Measurements from ENCODE around the gene ABHD10.
A peak's percentile ranks its signal among the peaks of the same experiment; 100 is the strongest.

Gene ABHD10

DNA sequence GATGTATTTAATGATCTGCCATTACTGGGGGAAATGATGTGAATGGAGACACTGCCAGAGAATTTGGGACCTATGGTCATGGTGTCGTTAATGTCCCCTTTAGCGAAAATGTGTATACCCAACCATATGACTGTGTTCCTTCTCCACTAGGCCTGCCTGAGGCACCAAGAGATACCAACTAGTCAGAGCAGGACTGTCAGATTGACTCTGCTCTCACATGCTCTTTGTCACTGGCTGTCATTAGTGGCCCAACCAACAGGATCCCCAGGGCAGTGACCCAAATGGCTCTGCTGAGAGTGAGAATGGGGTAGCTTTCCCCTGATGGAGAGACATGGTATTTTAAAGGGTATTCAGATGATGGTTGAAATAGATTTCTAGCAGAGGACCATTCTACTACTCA, 22.7 kb downstream of the ABHD10 start:
- DNase-seq (ENCODE audit: low spot score) = no peak

DNA sequence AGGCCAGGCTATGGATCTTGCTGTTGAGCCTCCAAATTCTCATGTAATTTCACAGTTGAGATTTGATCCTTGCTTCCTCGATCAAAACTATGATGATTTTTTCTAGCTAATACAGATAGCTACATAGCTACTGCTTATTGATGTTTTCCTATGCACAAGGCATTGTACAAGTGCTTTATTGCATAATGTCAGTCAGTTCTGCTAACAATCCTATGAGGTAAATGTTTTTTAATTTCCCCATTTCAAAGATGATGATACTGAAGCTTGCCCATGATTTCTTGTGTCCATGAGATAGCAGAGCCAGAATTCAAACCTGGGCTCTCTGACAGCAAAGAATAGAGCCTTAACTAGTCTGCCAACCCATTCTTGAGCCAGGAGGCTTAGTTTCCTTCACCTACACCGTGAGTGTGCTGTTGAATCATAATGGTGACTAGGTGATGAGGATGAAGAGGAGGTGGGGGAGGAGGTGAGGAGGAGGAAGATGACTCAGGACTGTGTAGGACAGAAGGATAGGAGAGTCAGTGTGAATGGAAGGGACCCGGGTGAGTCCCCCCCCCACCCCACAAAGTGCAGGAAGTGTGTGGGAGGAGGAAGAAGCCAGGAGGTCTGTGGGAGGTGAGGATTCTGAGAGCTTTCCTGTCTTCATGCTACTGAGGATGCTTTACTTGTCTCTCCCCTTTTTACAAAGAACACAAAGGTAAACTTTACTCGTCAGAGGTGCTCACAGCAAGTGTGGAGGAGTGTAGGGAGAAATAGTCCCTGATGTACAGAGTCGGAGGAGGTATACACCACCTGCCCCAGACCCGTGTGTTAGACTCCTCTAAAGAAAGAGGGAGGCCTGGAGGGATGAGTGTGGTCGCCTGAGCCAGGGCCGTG, 23.5 kb downstream of the ABHD10 start:
- no peak for DNase-seq (ENCODE audit: low spot score)

DNA sequence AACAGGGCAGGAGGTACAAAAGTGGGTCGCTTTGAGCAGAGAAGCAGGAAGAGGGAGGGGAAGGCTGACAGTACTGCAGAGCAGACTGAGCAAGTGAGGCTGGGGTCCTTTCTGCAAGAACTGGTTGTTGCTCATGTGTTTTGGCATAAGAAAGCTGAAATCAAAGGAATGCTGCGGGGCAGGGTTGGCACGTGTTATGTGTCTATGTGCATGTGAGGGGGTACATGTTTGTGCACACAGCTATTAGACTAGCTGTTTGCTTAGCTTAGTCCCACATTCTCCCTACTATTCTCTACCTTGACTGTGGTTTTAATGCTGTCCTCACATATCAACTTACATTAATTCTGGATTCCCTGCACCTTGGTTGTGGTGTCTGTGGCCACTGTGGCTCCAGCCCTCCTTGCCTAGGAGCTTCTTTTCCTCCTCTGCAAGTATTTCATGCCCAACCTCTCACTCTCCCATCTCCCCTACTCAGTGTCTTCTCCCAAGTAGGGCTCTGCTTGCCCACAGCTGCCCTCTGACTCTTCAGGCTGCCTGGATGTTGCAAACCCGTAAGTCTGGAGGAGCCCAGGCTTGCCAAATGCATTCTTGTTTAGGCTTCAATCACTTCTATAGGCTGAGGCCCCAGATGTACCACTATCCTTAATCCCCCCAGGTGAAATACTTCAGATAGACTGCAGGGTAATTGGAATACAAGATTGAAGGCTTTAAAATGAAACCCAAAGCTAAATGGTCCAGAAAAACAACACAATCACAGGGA, 24.7 kb downstream of the ABHD10 start:
- no peak for DNase-seq (ENCODE audit: low spot score)

DNA sequence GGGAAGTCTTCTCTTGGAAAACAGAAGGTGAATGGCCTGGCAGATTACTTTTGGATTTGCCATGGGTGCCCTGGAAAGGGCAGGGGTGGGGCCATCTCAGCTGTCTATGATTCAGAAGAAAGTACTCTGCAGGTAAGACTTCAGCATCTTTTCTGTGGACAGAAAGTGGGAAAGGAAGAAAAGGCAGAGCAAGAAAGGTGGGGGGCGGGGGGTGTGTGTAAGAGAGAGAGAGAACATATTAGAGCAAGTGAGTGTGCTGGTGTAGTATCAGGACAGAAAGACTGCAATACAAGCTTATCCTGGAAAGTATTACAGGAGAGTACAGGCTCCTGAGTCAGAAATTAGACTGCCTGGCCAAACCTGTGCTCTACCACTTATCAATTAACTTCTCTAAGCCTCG, 25.4 kb downstream of the ABHD10 start:
- no peak for DNase-seq (ENCODE audit: low spot score)

DNA sequence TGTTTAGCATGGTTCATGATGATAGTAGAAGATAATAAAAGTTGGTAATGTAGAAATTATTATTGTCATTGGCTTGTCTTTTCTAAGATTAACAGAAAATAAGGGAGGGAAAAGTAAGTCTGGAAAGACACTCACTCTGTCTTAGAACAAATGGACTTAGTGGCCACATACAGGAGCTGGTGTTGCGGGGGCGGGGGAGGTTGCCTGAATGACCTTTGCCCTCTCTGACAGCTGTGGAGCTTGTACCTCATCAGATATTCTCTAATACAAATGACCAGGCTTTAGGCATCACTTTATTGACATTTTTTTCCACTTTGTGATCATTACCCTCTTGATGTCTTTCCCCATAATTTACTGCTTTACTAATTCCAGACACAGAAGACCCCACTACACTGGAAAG, 25.8 kb downstream of the ABHD10 start:
- DNase-seq (ENCODE audit: low spot score) = no peak

DNA sequence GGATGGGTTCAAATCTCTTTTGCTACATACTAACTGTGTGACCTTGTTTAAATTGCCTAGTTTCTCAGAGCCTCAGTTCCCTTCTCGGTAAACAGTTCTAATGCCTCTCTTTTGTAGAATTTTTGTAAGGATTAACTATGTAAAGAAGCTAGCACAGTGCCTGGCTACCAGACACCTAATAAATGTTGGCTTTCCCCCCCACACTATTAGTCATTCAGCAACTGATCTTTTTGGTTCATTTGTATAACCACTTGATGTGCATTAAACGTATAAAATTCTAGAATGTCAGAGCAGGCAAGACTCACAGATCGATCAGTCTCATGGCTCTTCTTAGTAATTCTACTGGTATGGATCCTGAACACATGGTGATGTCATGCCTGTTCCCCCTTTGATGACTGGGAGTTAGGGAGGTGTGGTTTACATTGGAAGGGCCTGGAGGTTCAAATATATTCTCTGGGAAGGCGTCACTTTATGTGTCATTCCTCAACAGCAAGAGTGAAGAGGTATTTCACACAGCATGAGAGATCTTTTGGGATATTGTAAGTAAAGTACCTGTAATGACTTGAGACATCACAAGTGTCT, 26.4 kb downstream of the ABHD10 start:
- DNase-seq (ENCODE audit: low spot score) = no peak

DNA sequence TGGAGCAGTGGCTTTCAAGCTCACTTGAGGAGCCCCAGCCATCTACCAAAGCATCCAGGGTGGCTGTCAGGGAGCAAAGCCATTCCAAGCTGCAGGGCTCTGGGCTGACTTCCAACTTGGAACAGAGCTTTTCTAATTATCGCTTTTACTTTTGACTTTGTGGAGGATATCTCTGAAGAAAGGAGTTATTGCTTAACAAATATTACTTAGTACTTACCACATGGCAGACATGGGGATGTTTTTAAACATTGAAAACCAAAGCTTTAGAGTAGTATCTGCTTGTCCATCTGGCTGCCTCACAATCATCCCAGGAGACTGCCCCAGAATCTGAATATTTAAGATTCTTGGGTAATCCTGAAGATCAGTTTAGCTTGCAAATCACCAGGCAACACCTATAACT, 28.8 kb downstream of the ABHD10 start:
- DNase-seq (ENCODE audit: low spot score) = peak; percentile 24

DNA sequence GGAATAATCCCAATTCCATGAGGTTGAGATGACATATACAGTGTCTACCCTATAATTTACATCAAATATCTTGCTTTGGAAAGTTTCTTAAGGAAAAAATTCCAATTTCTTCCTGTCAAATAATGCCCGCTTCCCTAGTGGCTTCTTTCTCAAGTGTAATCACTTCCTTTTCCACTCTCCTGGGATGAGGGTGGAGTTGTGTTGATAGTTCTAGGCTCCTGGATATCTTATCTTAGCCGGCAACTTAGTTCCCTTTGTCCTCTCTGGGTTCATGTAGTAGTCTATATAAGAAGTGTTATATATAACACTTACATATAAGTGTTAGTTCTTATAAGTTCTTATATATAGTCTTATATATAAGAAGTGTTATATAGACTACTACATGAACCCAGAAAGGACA, 30.8 kb downstream of the ABHD10 start:
- no peak for DNase-seq (ENCODE audit: low spot score)

DNA sequence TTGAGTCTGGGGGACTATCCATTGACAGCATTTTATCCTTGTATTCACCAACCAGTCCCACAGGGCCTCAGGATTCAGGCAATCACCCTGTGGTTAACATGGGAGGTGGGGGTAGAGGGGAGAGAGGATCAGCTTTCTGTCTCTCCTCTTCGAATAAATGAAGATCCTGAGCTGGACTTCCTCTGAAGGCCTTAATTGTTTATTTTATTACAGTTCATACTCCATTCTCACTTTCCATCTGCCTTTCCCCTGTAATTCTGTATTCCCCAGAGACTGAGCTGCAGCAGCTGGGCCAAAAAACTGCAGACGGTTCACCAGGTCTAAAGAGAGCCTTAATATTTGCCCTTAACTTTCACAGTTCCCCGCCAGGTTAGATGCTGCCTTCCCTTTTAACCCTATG, 31.8 kb downstream of the ABHD10 start:
- DNase-seq (ENCODE audit: low spot score) = no peak

DNA sequence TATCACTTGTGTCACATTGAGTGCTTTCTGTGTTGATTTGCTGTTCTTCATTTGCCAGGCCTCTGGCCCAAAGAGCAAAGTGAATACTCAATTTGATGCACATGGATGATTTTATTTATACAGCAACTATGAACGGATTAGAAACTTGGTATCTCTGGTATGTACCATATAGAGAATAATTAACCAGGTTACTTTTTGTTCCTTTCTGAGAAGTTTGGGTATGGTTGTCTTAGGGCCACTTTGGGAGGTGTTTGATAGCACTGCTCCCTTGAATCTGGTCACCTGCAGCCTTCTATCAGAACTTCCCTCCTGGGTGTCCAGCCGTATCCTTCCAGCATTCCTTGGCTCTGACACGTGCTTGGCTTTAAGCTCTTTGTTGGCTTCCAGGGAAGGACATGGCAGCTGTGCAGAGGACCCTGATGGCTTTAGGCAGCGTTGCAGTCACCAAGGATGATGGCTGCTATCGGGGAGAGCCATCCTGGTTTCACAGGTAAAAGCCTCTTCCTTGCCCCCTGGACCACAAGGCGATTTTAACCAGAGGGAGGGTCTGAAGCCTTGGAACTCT, 32.6 kb downstream of the ABHD10 start:
- no peak for DNase-seq (ENCODE audit: low spot score)

DNA sequence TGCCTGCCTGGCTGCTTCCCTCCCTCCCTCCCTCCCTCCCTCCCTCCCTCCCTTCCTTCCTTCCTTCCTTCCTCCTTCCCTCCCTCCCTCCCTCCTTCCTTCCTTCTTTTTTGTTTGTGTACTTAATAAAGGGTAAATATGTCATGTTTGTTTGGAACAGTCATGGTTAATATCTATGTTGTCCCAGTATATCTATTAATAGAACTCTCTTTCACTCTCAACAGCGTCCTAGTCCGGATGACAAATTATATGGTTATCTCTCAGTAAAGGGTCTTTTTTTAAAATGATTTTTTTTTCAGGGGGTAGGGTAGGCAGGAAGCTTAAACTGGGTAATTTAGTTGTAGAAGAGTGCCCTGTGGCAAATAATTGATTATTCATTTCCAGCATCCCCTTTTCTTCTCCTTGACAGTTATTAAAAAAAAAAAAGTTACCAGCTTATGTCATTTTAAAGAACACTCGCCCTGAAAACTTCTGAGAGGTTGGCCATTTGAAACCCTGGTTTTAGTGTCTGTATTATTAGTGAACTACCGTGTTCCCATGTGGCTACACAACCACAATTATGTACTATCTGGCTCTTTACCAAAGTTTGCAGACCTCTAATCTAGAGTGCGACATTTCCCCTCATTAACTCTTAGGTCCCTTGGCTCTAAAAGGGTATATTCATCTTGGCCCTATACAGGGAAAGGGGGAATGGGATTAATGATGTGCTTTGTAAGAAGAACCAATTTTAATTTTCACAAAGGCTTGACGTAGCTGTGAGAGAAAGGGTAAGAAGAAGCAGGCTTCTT, 33.6 kb downstream of the ABHD10 start:
- no peak for DNase-seq (ENCODE audit: low spot score)

DNA sequence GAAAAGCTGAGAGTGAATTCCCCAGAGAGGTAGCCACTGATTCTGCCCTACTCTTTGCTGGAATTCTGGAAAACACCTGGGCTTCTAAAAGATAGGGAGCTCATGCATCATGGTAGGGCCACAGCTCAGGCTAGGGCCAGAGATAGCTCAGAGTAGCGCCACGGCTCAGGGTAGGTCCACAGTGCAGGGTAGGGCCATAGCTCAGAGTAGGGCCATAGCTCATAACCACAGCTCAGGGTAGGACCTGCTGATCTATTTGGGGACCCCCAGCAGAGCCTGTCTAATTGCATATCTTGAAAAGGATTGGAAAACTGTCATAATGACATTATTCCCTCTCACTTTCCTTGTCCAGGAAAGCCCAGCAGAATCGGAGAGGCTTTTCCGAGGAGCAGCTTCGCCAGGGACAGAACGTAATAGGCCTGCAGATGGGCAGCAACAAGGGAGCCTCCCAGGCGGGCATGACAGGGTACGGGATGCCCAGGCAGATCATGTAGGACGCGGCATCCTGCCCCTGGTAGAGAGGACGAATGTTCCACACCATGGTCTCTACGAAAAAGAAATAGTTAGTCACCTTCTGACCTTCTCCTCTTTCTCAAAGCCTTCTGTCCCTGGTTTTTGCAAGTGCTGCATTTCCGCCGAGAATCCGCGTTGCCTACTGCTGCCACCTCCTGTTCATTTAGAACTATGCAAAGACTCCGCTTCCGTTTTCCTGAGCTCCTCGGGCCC, 34.4 kb downstream of the ABHD10 start:
- peak; percentile 81 for DNase-seq (ENCODE audit: low spot score)

DNA sequence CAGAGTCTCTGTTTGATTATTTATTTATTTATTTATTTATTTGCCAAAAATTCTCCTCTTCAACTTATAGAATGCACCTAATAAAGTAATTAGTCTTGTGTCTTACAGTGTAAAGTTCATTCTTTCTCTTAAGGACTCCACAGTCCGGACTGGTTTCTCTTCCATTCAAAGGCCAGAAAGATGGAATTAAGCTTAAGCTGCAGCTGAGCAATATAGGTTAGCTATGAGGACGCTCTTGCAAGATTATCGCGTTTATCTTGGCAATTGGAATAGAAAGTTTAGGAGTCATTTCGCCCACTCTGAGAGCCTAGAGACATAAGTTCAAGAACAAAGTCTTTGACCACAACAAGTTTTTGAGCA, 34.9 kb downstream of the ABHD10 start:
- no peak for DNase-seq (ENCODE audit: low spot score)

DNA sequence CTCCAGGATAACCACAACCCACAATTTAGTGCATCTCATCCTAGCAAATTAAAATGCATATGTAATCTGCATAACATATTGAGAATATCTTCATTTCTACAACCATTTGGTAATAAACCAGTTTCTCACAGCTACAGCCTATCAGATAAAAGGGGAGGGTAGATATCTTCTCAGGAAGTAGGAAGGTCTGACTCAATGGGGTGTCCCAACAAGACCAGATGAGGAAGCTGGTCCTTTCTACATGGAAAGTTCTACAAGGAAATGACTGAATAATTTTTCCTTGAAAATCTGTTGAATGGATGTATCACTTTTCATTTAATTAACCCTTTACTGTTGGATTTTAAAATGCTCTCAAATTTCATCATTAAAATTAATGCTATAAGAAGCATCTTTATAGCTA, 38.3 kb downstream of the ABHD10 start:
- no peak for DNase-seq (ENCODE audit: low spot score)

DNA sequence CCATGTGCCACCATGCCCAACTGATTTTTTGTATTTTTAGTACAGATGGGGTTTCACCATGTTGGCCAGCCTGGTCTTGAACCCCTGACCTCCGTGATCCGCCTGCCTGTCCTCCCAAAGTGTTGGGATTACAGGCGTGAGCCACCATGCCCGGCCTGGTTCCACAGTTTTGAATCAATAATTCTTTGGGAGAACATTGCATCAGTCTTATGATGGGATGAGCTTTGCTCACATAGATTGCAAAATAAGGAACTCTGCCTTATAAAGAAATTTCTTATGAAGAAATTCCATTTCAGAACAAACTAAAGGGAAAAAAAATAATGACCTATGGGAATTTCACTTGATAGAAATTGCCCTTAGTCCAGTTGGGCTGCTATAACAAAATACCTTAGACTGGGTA, 39.9 kb downstream of the ABHD10 start:
- no peak for DNase-seq (ENCODE audit: low spot score)

DNA sequence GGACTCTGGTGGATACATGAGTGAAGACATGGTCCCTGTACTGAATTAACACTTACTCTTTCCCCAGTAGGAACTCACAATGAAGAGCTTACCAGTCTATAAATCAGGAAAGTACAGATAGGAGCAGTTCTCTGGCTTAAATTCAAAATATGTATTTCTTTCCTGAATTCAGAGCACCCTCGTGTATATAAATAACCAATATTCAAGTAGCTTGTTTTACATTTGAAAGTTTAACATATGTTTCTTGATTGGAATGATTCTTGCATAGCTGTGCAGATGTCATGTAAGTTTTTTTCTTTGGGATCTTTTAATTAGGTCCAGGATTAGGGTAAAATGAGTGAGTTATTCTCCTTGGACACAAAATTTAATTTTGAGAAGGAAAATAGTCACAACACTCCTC, 40.9 kb downstream of the ABHD10 start:
- DNase-seq (ENCODE audit: low spot score) = no peak

DNA sequence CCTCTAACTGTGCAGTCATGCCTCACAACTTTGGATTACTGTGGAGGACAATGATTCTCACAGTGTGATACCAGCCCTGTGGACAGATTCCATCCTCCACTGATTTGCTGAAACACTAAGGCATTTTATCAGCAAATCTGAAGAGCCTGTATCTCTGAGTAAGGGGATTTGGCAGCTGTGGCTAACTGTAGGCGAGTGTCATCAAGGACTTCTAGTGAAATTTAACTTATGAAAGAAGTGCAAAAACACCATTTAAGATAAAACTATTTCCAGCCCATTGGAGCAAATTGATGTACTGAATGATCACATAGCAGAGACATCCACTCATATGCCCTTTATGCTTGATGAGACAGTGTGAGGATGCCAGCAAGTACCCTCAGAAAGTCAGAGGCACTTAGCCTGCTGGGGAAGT, 41.9 kb downstream of the ABHD10 start:
- no peak for DNase-seq (ENCODE audit: low spot score)

DNA sequence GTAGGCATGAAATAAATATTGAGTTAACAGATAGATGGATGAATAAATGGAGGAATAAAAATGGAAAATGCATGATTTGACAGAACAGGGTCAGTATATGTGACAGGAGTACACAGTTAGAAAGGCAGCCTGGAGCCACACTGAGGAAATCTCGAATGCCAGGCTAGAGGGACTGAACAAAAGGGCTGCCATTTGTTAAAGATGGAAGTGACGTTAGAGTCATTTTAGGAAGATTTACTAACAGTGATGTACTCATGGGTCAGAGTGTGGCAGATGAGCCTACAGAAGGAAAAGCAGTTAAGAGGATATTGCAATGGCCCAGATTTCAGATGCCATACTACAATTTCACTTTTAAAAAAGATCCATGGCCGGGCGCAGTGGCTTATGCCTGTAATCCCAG, 48.3 kb downstream of the ABHD10 start:
- no peak for DNase-seq (ENCODE audit: low spot score)

DNA sequence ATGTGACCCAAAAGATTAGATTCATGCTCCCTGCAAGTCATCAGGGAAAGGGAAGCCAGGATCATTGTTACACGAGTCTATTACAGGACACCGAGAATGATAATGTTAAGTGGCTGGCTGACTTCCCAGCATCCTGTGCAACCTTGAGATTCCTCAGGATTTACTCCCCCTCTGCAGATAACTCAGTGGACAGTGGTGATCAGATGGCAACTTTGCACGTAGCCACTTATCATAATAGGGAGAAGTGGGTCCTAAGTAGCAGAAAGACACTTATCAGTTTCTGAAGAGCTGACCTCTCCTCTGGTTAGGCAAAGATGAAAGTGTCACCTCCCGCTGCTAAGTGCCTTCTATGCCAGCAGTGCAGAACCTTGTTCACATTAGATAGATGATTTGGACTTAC, 49.0 kb downstream of the ABHD10 start:
- no peak for DNase-seq (ENCODE audit: low spot score)

DNA sequence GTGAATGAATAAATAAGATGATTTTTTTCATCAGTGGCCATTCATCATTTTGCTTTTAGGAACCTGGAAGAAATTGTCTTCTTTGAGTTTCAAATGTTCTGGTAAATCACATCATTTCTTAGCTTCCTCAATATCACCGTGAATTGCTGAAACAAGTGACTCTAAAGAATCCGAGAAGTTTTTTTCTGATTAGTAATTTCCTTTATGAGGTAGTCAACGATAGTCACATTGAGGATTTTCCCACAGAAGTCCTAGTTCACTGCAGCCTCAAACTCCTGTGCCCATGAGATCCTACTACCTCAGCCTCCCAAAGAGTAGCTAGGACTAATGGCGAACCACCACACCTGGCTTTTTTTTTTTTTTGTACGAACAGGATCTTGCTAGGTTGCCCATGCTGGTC, 52.1 kb downstream of the ABHD10 start:
- no peak for DNase-seq (ENCODE audit: low spot score)

DNA sequence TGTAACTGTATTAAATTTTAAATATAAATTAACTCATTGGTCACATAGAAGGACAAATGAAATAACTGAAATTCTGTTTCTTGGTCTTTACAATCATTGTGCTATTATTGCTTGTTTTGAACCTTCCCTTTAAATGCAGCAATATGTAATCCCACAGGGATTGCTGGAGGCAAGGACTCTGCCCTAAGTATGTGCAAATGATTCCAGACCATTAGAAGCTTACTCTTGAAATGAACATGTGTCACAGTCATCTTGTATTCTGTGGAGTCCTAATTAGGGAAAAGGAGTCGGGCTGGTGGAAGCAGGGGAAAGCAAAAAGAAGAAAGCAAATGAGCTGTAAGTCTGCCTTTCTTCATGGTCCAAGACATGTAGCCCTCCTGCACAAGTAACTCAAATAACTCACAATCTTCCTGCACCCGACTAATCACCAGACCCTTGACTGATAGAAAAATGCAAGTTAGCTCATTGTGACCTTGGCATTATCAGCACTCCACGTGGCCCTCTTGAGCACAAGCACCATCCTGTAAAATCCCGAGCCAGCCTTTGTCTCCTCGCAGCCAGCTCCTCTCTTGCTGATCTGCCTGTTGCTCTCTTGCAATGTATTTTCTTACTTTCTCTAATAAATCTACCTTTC, 53.4 kb downstream of the ABHD10 start:
- DNase-seq (ENCODE audit: low spot score) = no peak
